Spleen (tissue), 7 donors: ENCODE measurements around the gene PHLDB2.

Experiments
- POLR2AphosphoS5 ChIP-seq, 3 donors: sonication (generic); formaldehyde crosslinking; IDR thresholded peaks; one replicate each; pipeline ENCODE4 v1.5.1; 2017; ENCODE audit warnings: antibody characterized with exemption in 3 of 3
- TF ChIP-seq, protein P1 (sequence below), 11 experiments: fragments of 200-600 bp in 7 of 11; fragments of 450-650 bp in 4 of 11; sonication (generic) in 4 of 11; IDR thresholded peaks in 8 of 11; conservative IDR thresholded peaks in 3 of 11; 1 replicate in 7 of 11; 2 replicates in 4 of 11; pipeline versions ENCODE4 v1.4.0 to v1.8.0; 2016 to 2021; ENCODE audit warnings: antibody characterized with exemption in 11 of 11, inconsistent platforms in 4 of 11, mild to moderate bottlenecking in 1 of 11
- donor health status: DM: no; HTN: no; CAD: no; lungs with moderate emphysema.
- donor health status: DM: no; HTN: no; CAD: no.
- donor health status: DM: no; HTN: no; CAD: no.

DNA sequence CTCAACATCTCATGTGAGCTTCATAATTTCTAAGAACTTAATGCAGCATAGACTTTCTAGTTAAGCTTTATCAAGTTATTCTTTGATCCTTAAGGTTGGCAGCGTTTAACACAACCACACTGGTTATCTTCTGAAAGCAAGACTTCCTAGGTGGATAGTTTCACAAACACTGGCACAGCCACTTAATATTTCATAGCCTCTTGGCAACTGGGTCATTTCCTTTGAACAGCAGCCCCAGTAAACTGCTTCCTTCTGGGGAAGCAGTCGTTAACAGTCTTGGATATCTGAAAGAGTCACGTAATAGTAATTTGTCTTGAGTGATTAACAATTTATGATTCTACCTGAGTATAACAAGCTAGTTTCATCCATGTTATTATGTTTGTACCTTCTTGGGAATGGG is 73.9 kb downstream of the PHLDB2 start:
- no peak for TF ChIP-seq POLR2AphosphoS5 (IDR thresholded peaks at IDR 0.05)
- TF ChIP-seq, protein P1, sequence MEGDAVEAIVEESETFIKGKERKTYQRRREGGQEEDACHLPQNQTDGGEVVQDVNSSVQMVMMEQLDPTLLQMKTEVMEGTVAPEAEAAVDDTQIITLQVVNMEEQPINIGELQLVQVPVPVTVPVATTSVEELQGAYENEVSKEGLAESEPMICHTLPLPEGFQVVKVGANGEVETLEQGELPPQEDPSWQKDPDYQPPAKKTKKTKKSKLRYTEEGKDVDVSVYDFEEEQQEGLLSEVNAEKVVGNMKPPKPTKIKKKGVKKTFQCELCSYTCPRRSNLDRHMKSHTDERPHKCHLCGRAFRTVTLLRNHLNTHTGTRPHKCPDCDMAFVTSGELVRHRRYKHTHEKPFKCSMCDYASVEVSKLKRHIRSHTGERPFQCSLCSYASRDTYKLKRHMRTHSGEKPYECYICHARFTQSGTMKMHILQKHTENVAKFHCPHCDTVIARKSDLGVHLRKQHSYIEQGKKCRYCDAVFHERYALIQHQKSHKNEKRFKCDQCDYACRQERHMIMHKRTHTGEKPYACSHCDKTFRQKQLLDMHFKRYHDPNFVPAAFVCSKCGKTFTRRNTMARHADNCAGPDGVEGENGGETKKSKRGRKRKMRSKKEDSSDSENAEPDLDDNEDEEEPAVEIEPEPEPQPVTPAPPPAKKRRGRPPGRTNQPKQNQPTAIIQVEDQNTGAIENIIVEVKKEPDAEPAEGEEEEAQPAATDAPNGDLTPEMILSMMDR (IDR thresholded peaks at IDR 0.05 in 8 of 11, conservative IDR thresholded peaks at IDR 0.05 in 3 of 11): no peak
